OCI-LY7 (cell line): ENCODE data around the gene AKAP8L. TPM values are rescaled to one million over a fixed set of nuclear protein-coding genes. Genes with fewer than 3 reads are reported as not detected.
A peak's percentile ranks its signal among the peaks of the same experiment; 100 is the strongest.

ENCODE experiments used
- BruUV-seq: library from RNA; stranded (reverse); fragments of 400-500 nt; replicated peaks from 2 replicates; lab custom pipeline; 2021; lab: Mats Ljungman, UMichigan
- CTCF ChIA-PET: fragments of 300-600 bp; sonication (Branson Sonifier 250); formaldehyde crosslinking; loops from one replicate; lab custom pipeline; 2022; ENCODE audit warnings: antibody characterized with exemption; ENCODE audit not compliant: unreplicated experiment; lab: Charles Lee
- POLR2A ChIA-PET: fragments of 300-600 bp; sonication (Branson Sonifier 250); formaldehyde crosslinking; loops from one replicate; lab custom pipeline; 2022; ENCODE audit warnings: antibody characterized with exemption; lab: Charles Lee
- DNase-seq: peaks from one replicate; pipeline ENCODE4 v3.0.0-alpha.2; 2015; ENCODE audit warnings: low spot score
- H2AFZ ChIP-seq: fragments of 200-600 bp; sonication (generic), shearing (Covaris generic); 2 replicates; pipeline ENCODE4 v1.6.1; 2014; ENCODE audit warnings: mild to moderate bottlenecking, antibody characterized with exemption, low read length, moderate library complexity
- H3K27ac ChIP-seq: fragments of 200-600 bp; sonication (generic); 2 replicates; pipeline ENCODE4 v1.5.1; 2014; ENCODE audit warnings: mixed run types, low read depth, mild to moderate bottlenecking, moderate library complexity, low read length, inconsistent platforms; ENCODE audit not compliant: poor library complexity, severe bottlenecking
- H3K36me3 ChIP-seq: fragments of 200-600 bp; sonication (generic); 2 replicates; pipeline ENCODE4 v1.6.1; 2014; ENCODE audit warnings: mild to moderate bottlenecking, antibody characterized with exemption, low read length, moderate library complexity, mixed read lengths; ENCODE audit not compliant: insufficient read depth
- H3K4me1 ChIP-seq: fragments of 200-600 bp; sonication (generic); 2 replicates; pipeline ENCODE4 v1.5.1; 2014; ENCODE audit warnings: mild to moderate bottlenecking, low read length; ENCODE audit not compliant: insufficient read depth, poor library complexity, severe bottlenecking
- H3K4me2 ChIP-seq: fragments of 200-600 bp; sonication (generic); 2 replicates; pipeline ENCODE4 v1.6.1; 2014; ENCODE audit warnings: mild to moderate bottlenecking, low read length
- H3K4me3 ChIP-seq: fragments of 200-600 bp; sonication (generic); 2 replicates; pipeline ENCODE4 v1.5.1; 2014; ENCODE audit warnings: mild to moderate bottlenecking, low read depth, low read length; ENCODE audit not compliant: poor library complexity, severe bottlenecking
- H3K79me2 ChIP-seq: fragments of 200-600 bp; sonication (generic); 2 replicates; pipeline ENCODE4 v1.6.1; 2016; ENCODE audit warnings: low read depth, mild to moderate bottlenecking, low read length, moderate library complexity, mixed read lengths; ENCODE audit not compliant: insufficient read depth
- H3K9me2 ChIP-seq: fragments of 200-600 bp; sonication (generic); 2 replicates; pipeline ENCODE4 v1.6.1; 2016; ENCODE audit warnings: mild to moderate bottlenecking, low read length, mixed read lengths; ENCODE audit not compliant: insufficient read depth
- H3K9me3 ChIP-seq: fragments of 200-600 bp; sonication (generic); 2 replicates; pipeline ENCODE4 v1.6.1; 2014; ENCODE audit warnings: mild to moderate bottlenecking, mixed run types, low read length, mixed read lengths
- H4K20me1 ChIP-seq: fragments of 200-600 bp; sonication (generic); 2 replicates; pipeline ENCODE4 v1.6.1; 2014; ENCODE audit warnings: mild to moderate bottlenecking, antibody characterized with exemption, low read length, moderate library complexity, mixed read lengths; ENCODE audit not compliant: insufficient read depth
- EZH2phosphoT487 ChIP-seq: fragments of 200-600 bp; sonication (generic); IDR thresholded peaks from 2 replicates; pipeline ENCODE4 v1.6.1; 2018; ENCODE audit warnings: low read depth, borderline replicate concordance, mild to moderate bottlenecking, mixed run types, antibody characterized with exemption, low read length, moderate library complexity, mixed read lengths
- intact Hi-C: fragments of 100-400 bp; cut with micrococcal nuclease; formaldehyde crosslinking; loops from one replicate; pipeline ENCODE4 v1.10.0; 2022; ENCODE audit not compliant: unreplicated experiment
- microRNA-seq: library from miRNA; unstranded; fragments of <30 nt; microRNA quantifications from one replicate; pipeline ENCODE4 v1.2.0, GENCODE V29; 2022; ENCODE audit warnings: borderline replicate concordance
- small RNA-seq: library from RNA; depleted of rRNA; stranded (forward); fragments of <200 nt; gene quantifications from one replicate; pipeline ENCODE3, GENCODE V24; 2014
- total RNA-seq, 2 experiments: library from RNA; depleted of rRNA in 1 of 2; stranded (reverse); fragments of >200 nt in 1 of 2; shearing (Covaris generic) in 1 of 2; gene quantifications; 2 replicates each; pipeline ENCODE4 v1.2.3, GENCODE V29; 2014 to 2022
- TF ChIP-seq, protein P1 (sequence below): fragments of 200-600 bp; sonication (generic); conservative IDR thresholded peaks from 2 replicates; pipeline ENCODE4 v1.5.1; 2014; ENCODE audit warnings: mild to moderate bottlenecking, antibody characterized with exemption, low read length, moderate library complexity, mixed read lengths

The AKAP8L gene
- total RNA-seq, 2 experiments from 2014 or later: 119 to 124 TPM

DNA sequence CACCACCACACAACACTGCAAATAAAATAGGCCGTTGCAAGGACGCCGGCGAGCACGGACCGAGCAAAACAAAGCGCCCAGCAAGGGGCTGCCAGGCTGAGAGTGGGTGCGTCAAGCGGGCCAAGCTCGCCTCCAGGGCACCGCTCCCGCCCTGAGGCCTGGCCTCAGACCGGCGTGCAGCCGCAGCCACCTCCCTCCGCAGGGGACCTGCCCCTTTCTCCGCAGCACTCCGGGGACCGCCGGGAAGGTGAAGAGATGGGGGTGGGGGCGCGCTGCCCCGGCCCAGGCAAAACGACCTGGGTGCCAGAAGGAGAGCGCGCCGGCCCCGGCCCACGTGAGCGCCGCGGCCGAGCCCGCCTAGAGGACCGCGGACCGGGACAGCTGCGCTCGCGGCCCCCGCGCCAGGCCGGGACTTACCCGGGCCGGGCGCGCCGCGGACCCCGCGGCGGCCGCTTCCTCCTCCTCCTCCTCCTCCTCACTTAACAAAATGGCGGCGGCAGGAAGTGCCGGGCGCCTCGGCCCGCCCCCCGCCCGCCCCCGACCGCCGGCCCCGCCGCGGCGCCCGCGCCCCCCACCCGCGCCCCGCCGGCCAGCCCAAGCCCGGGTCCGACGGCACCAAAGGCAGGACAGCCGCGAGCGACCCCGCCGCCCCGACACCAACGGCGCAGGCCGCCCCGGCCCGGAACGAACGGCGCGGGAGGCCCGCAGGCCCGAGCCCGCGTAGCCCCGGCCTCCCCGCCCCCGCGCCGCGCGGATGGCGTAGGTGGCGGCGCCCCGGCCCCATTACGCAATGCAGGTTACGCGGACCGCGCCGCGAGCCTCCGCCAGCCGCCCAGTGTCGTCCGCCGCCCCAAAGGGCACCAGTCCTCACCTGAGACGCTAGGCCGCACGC, 87.1 kb downstream of the AKAP8L start:
- intact Hi-C loops: loop anchor here (2.0 to 5.0 kb wide), 4 partner anchors 39 to 226 kb away; partner anchors contain the start of gene AKAP8L
- ChIA-PET CTCF (no interaction called here), POLR2A (interaction anchor here (1.2 kb wide), 1 partner anchor 47 kb away, joined by 3 read pairs; no protein-coding TSS in a partner anchor)
- peaks cover 60% of the 10 kb centered on the region for H3K4me1 ChIP-seq
- peaks cover 41% of the 10 kb centered on the region for H4K20me1 ChIP-seq
- TF ChIP-seq, protein P1, sequence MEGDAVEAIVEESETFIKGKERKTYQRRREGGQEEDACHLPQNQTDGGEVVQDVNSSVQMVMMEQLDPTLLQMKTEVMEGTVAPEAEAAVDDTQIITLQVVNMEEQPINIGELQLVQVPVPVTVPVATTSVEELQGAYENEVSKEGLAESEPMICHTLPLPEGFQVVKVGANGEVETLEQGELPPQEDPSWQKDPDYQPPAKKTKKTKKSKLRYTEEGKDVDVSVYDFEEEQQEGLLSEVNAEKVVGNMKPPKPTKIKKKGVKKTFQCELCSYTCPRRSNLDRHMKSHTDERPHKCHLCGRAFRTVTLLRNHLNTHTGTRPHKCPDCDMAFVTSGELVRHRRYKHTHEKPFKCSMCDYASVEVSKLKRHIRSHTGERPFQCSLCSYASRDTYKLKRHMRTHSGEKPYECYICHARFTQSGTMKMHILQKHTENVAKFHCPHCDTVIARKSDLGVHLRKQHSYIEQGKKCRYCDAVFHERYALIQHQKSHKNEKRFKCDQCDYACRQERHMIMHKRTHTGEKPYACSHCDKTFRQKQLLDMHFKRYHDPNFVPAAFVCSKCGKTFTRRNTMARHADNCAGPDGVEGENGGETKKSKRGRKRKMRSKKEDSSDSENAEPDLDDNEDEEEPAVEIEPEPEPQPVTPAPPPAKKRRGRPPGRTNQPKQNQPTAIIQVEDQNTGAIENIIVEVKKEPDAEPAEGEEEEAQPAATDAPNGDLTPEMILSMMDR: no peak
- no peak for TF ChIP-seq EZH2phosphoT487
- no peak overlapping the region for H2AFZ ChIP-seq
- H3K9me2 ChIP-seq: no peaks in the 10 kb centered on the region
- H3K79me2 ChIP-seq: peaks cover 63% of the 10 kb centered on the region
- H3K36me3 ChIP-seq: peaks cover 34% of the 10 kb centered on the region
- peak overlapping the region; percentile 98 for H3K4me2 ChIP-seq
- no TSS peak for BruUV-seq
- no peaks in the 10 kb centered on the region for H3K9me3 ChIP-seq
- H3K27ac ChIP-seq: peak overlapping the region; percentile 66
- peak; percentile 71 for DNase-seq
- peak overlapping the region; percentile 100 for H3K4me3 ChIP-seq

DNA sequence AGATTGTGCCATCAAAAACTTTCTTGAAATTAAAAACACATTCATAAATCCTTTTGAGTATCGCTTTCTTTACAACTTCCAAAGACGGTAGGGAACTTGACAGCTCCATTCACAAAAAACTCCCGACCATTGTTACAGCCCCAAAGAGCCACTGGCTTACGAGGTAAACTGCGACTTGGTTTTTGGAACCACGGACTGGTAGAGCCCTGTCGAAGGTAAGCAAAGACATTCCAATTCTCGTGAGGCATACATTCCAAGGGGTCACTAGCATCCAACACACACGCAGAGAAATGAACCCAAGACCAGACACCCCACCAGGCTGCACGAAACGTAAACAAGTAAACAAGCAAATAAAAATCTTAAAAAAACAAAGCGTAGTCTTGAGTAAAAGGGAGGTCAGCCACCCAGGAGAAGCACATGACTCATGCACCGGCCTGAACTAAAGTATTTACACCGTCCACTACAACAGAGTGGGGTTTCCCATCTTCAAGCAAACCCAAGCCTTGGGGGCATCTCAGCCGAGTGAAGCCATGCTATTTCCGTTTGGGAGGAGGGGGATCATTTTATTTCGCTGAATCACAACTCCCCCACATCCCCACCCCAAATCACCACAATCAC, 87.9 kb downstream of the AKAP8L start:
- Histone ChIP-seq H3K4me2 (peak overlapping the region; percentile 98), H3K79me2 (peaks cover 71% of the 10 kb centered on the region), H3K9me3 (no peaks in the 10 kb centered on the region), H3K4me1 (peaks cover 67% of the 10 kb centered on the region), H3K36me3 (peaks cover 36% of the 10 kb centered on the region), H4K20me1 (peaks cover 43% of the 10 kb centered on the region), H2AFZ (no peak overlapping the region), H3K4me3 (peak overlapping the region; percentile 100), H3K27ac (peak overlapping the region; percentile 66), H3K9me2 (no peaks in the 10 kb centered on the region)
- ChIA-PET POLR2A (interaction anchor here (0.6 to 1.4 kb wide), 2 partner anchors 10 to 16 kb away, joined by 3 to 4 read pairs; no protein-coding TSS in a partner anchor), CTCF (no interaction called here)
- intact Hi-C loops: loop anchor here (2.0 to 5.0 kb wide), 3 partner anchors 44 to 226 kb away; partner anchors contain the start of gene AKAP8L
- TF ChIP-seq EZH2phosphoT487: no peak
- TF ChIP-seq, protein P1: no peak
- BruUV-seq: no TSS peak
- DNase-seq: peak; percentile 28

Small RNA genes lying within 50 kb of the gene (microRNA-seq; reads per million reads assigned to microRNA genes)
- gene MIR1470: not detected

Small RNA genes lying within 50 kb of the gene (small RNA-seq; reads per million reads assigned to genes)
- not detected for gene AC005776.1
- gene MIR1470: not detected

Other genes starting within 250 kb of the AKAP8L start
- gene NOTCH3, start 218.0 kb downstream of the AKAP8L start, total RNA-seq (2014; rRNA removed; shearing (Covaris generic)): not detected in 2 replicates
- gene NOTCH3, start 218.0 kb downstream of the AKAP8L start, total RNA-seq (2022): 0.25 and 0.28 TPM in 2 replicates
- gene EPHX3, start 186.5 kb downstream of the AKAP8L start, total RNA-seq (2014; rRNA removed; shearing (Covaris generic)): 0.08 and 0.25 TPM in 2 replicates
- gene EPHX3, start 186.5 kb downstream of the AKAP8L start, total RNA-seq (2022): 0.67 and 0.74 TPM in 2 replicates
- 22.6 and 33.6 TPM in 2 replicates for gene BRD4, start 86.4 kb downstream of the AKAP8L start, total RNA-seq (2014; rRNA removed; shearing (Covaris generic))
- 143 and 157 TPM in 2 replicates for gene BRD4, start 86.4 kb downstream of the AKAP8L start, total RNA-seq (2022)
- 22.2 and 26.4 TPM in 2 replicates for gene AKAP8, start 39.2 kb downstream of the AKAP8L start, total RNA-seq (2014; rRNA removed; shearing (Covaris generic))
- 51.3 and 52.3 TPM in 2 replicates for gene AKAP8, start 39.2 kb downstream of the AKAP8L start, total RNA-seq (2022)
- 13.5 and 16.4 TPM in 2 replicates for gene WIZ, start 31.0 kb upstream of the AKAP8L start, total RNA-seq (2014; rRNA removed; shearing (Covaris generic))
- 35.9 and 38.3 TPM in 2 replicates for gene WIZ, start 31.0 kb upstream of the AKAP8L start, total RNA-seq (2022)
- 28.3 and 29.3 TPM in 2 replicates for gene RASAL3, start 45.6 kb upstream of the AKAP8L start, total RNA-seq (2014; rRNA removed; shearing (Covaris generic))
- 52.0 and 53.3 TPM in 2 replicates for gene RASAL3, start 45.6 kb upstream of the AKAP8L start, total RNA-seq (2022)
- not detected in 2 replicates for gene PGLYRP2, start 60.5 kb upstream of the AKAP8L start, total RNA-seq (2014; rRNA removed; shearing (Covaris generic))
- not detected in 2 replicates for gene PGLYRP2, start 60.5 kb upstream of the AKAP8L start, total RNA-seq (2022)
- not detected in 2 replicates for gene CYP4F22, start 89.5 kb upstream of the AKAP8L start, total RNA-seq (2014; rRNA removed; shearing (Covaris generic))
- not detected in 2 replicates for gene CYP4F22, start 89.5 kb upstream of the AKAP8L start, total RNA-seq (2022)
- gene CYP4F8, start 196.2 kb upstream of the AKAP8L start, total RNA-seq (2014; rRNA removed; shearing (Covaris generic)): not detected in 2 replicates
- not detected in 2 replicates for gene CYP4F8, start 196.2 kb upstream of the AKAP8L start, total RNA-seq (2022)
- gene CYP4F3, start 221.9 kb upstream of the AKAP8L start, total RNA-seq (2014; rRNA removed; shearing (Covaris generic)): not detected in 2 replicates
- not detected in 2 replicates for gene CYP4F3, start 221.9 kb upstream of the AKAP8L start, total RNA-seq (2022)